Measurements from ENCODE around the gene RBM43. TPM values are rescaled to one million over a fixed set of nuclear protein-coding genes. Genes with fewer than 3 reads are reported as not detected.

Gene RBM43
- total RNA-seq, 1 experiment from 2014 or later, result 4.0 TPM

- POLR2A ChIA-PET (ENCODE audit: low non-redundant PET), result no interaction called here
- H3K27ac ChIP-seq (ENCODE audit: low read depth, low read length, poor library complexity, severe bottlenecking), result peak overlapping the region; percentile 89
Observed at GRCh38 chr2:151261977-151262291, 271 bp upstream of the RBM43 start.

GRCh38 chr2:151260573-151261230 lies 961 bp downstream of the RBM43 start:
- intact Hi-C loops (cut with micrococcal nuclease; ENCODE audit: unreplicated experiment), result no loop called here
- H3K4me3 ChIP-seq (ENCODE audit: low read depth, low read length, poor library complexity, severe bottlenecking), result peak overlapping the region; percentile 68
- H3K36me3 ChIP-seq (ENCODE audit: insufficient read depth, low read length, poor library complexity, severe bottlenecking), result no peaks in the 10 kb centered on the region
- no peak for DNase-seq (ENCODE audit: low spot score)
- TSS peak; percentile 51 for BruUV-seq (replicated peaks)
- no peaks in the 10 kb centered on the region for H3K9me3 ChIP-seq (ENCODE audit: low read depth, low read length, poor library complexity, severe bottlenecking)
- ChIA-PET POLR2A (ENCODE audit: low non-redundant PET) (no interaction called here), CTCF (no interaction called here)
- no peaks in the 10 kb centered on the region for H3K4me1 ChIP-seq (ENCODE audit: insufficient read depth, low read length, poor library complexity, severe bottlenecking)
- peak overlapping the region; percentile 89 for H3K27ac ChIP-seq (ENCODE audit: low read depth, low read length, poor library complexity, severe bottlenecking)
- no peaks in the 10 kb centered on the region for H3K27me3 ChIP-seq (replicated peaks; ENCODE audit: insufficient read depth, low read depth, low read length, poor library complexity)
- no peak for TF ChIP-seq EZH2 (IDR thresholded peaks at IDR 0.05; ENCODE audit: borderline replicate concordance, low read depth, low read length, poor library complexity, severe bottlenecking)
- TF ChIP-seq CTCF (conservative IDR thresholded peaks at IDR 0.05; ENCODE audit: low read depth, low read length), result no peak

More at GRCh38 chr2:151261977-151262291, 271 bp upstream of the RBM43 start:
- Histone ChIP-seq H3K36me3 (ENCODE audit: insufficient read depth, low read length, poor library complexity, severe bottlenecking) (no peaks in the 10 kb centered on the region), H3K4me3 (ENCODE audit: low read depth, low read length, poor library complexity, severe bottlenecking) (peak overlapping the region; percentile 68), H3K4me1 (ENCODE audit: insufficient read depth, low read length, poor library complexity, severe bottlenecking) (no peaks in the 10 kb centered on the region), H3K27me3 (replicated peaks; ENCODE audit: insufficient read depth, low read depth, low read length, poor library complexity) (no peaks in the 10 kb centered on the region), H3K9me3 (ENCODE audit: low read depth, low read length, poor library complexity, severe bottlenecking) (no peaks in the 10 kb centered on the region)
- TF ChIP-seq EZH2 (IDR thresholded peaks at IDR 0.05; ENCODE audit: borderline replicate concordance, low read depth, low read length, poor library complexity, severe bottlenecking) (no peak), CTCF (conservative IDR thresholded peaks at IDR 0.05; ENCODE audit: low read depth, low read length) (no peak)
- intact Hi-C loops (cut with micrococcal nuclease; ENCODE audit: unreplicated experiment), result no loop called here
- DNase-seq (ENCODE audit: low spot score), result peak; percentile 26
- no TSS peak for BruUV-seq (replicated peaks)
- CTCF ChIA-PET, result no interaction called here

GRCh38 chr2:151258121-151258520 lies 3.5 kb downstream of the RBM43 start:
- no TSS peak for BruUV-seq (replicated peaks)
- DNase-seq (ENCODE audit: low spot score), result no peak
- H3K4me1 ChIP-seq (ENCODE audit: insufficient read depth, low read length, poor library complexity, severe bottlenecking), result no peaks in the 10 kb centered on the region
- H3K27me3 ChIP-seq (replicated peaks; ENCODE audit: insufficient read depth, low read depth, low read length, poor library complexity), result no peaks in the 10 kb centered on the region
- H3K4me3 ChIP-seq (ENCODE audit: low read depth, low read length, poor library complexity, severe bottlenecking), result no peak overlapping the region
- H3K36me3 ChIP-seq (ENCODE audit: insufficient read depth, low read length, poor library complexity, severe bottlenecking), result no peaks in the 10 kb centered on the region
- no peak for TF ChIP-seq CTCF (conservative IDR thresholded peaks at IDR 0.05; ENCODE audit: low read depth, low read length)
- TF ChIP-seq EZH2 (IDR thresholded peaks at IDR 0.05; ENCODE audit: borderline replicate concordance, low read depth, low read length, poor library complexity, severe bottlenecking), result no peak
- H3K27ac ChIP-seq (ENCODE audit: low read depth, low read length, poor library complexity, severe bottlenecking), result no peak overlapping the region
- POLR2A ChIA-PET (ENCODE audit: low non-redundant PET), result interaction anchor here (0.6 kb wide), 2 partner anchors 95 to 1148 kb away, joined by 4 read pairs; no protein-coding TSS in a partner anchor
- CTCF ChIA-PET, result no interaction called here
- intact Hi-C loops (cut with micrococcal nuclease; ENCODE audit: unreplicated experiment), result no loop called here
- no peaks in the 10 kb centered on the region for H3K9me3 ChIP-seq (ENCODE audit: low read depth, low read length, poor library complexity, severe bottlenecking)

All from A673 (cell line).